GM19043 (cell line): ENCODE data around the gene TPSG1.

Experiments used
- ATAC-seq: cut with Tn5 transposase; IDR thresholded peaks from one replicate; pipeline ENCODE4 v1.9.1; 2021; ENCODE audit warnings: low read depth; ENCODE audit not compliant: unreplicated experiment

TPSG1 gene

DNA sequence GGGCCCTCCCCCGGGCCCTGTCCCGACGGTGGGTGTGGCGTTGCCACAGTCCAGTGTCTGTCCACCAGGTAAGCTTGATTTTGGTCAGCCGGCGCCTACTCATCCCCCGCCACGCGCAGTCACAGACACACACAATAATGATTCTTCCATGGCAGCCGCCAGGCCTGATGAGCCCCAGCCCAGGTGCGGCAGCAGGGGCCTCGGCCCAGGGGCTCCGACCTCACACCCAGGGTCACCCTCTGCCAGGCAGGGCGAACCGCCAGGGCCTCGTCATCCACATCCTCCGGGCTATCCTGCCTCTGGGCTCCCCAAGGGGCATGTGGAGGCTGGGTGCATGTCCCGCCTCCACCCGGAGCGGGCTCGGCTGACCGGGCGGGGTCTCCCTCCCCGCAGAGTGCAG, 7.5 kb downstream of the TPSG1 start:
- ATAC-seq = no peak

DNA sequence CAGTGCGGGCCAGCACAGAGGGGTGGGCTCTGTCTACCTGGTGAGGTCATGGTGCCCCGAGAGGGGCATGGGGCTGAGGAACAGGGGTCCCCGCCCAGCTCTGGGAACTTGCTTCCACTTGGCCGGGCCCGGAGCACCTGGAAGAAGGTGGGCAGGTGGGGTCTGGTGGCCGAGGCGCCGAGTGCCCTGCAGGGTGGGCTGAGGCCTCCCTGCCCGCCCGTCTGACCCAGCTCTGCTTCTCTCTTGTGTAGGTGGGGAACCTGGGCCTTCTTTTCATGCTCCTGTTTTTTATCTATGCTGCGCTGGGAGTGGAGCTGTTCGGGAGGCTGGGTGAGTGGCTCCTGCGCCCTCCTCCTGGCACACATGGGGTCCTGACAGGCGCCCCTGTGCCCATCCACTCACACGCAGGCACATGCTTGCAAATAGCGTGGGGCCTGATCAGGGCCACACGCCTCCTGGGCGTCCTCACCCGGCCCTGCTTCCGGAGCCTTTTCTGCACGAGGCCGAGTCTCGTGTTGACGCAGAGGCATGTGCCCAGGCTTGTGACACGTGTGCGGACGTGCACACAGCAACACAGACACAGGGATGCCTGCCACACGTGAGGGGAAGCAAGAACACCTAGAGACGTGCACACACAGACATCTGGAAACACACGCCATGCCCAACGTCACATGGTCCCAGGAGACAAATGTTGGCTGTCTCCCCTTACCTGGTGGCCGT, 8.2 kb downstream of the TPSG1 start:
- ATAC-seq = no peak

DNA sequence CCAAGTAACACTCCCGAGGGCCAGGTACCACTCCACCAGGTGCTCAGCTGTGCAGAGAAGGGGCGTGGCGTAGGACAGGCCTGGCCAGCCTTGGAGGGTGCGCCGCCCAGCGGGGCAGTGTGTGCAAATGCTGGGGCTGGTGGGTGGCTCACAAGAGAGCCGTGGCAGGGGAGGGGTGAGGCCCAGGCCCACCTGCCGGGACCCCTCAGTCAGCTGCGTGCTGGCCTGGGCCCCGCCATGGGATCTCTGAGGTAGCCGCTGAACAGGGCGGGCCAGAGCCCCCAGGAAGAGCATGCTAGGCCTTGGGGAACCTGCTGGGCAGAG, 8.8 kb downstream of the TPSG1 start:
- ATAC-seq = no peak

DNA sequence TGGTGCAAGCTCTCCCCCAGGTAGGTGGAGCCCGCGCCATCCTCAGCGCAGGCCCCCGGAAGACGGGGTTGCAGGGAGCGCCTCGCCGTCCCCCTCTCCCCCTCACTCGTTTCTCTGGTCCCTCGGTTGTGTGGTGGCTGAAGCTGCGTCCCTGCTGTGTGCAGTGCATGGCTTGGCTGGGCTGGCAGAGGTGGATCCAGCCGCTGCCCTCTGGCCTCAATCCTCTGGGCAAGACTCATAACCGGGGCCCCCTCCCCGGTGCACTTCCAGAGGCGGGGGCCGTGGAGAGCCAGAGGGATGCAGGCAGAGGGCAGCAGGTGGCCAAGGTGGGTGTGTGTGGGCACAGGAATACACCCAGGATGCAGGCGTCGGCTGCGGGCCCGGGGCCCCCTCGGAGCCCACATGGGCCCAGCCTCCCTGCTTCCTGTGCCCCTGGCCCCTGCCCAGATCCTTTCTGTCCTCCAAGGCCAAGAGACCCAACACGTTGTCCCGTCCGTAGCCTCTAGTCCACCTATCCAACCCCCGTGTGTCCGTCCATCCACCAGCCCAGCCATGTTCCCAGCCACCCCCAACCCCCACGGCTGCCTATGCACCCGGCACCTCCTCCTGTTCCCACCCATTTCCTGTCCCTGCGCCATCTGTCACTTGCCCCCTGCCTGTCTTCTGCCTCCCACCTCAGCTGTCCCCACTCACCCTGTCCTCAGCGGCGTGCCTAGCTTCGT, 9.3 kb downstream of the TPSG1 start:
- ATAC-seq = no peak

DNA sequence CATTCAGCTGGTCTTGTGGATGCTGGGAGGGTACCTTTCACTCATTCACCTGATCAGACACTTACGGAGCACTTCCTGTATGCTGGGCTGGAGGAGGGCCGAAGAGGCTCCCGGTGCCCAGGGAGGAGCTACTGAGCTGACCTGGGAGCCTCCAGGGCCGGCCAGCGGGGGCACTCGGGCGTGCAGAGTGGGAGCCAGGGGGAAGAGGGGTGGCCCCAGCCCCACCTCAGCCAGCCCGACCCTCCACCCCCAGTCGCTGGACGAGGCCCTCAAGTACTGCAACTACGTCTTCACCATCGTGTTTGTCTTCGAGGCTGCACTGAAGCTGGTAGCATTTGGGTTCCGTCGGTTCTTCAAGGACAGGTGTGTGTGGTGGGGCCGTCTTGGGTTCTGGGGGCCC, 10.3 kb downstream of the TPSG1 start:
- ATAC-seq = no peak

DNA sequence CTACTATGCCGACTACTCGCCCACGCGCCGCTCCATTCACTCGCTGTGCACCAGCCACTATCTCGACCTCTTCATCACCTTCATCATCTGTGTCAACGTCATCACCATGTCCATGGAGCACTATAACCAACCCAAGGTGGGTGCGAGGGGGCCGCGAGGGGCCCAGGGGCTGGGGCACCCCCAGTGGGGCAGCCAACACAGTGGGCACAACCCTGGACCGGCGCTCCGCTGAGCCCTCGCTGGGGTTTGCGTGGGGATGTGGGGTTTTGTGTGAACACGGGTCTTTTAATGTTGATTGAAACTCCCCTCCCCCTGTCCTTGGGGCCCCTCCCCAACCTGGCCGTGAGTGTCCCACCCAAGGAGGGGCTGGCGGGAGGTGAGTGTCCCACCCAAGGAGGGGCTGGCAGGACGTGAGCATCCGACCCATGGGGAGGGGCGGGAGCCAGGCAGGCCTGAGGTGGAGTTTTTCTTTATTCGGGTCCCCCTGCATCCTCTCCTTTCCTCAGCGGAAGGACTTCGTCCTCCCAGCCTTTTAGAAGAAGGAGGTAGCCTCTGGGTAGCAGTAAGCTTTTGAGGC, 11.2 kb downstream of the TPSG1 start:
- ATAC-seq = no peak

DNA sequence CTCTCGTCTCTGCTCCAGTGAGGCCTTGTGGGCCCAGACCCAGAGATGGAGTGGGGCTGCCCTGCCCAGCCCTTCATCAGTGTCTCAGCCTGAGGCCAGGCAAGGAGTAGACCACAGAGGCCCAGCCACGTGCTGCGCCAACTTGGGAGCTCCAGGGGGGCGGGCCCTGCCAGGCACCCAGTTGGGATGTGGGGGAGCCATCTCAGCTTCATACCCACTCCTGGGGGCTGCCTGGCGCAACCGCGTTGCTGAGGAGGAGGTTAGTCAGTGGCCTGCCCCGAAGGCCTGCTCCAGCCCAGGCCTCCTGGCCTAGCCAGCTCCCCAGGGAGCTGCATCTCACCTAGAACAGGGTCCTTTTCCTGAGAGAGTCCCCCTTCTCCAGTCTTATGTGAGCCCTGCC, 11.8 kb downstream of the TPSG1 start:
- no peak for ATAC-seq

DNA sequence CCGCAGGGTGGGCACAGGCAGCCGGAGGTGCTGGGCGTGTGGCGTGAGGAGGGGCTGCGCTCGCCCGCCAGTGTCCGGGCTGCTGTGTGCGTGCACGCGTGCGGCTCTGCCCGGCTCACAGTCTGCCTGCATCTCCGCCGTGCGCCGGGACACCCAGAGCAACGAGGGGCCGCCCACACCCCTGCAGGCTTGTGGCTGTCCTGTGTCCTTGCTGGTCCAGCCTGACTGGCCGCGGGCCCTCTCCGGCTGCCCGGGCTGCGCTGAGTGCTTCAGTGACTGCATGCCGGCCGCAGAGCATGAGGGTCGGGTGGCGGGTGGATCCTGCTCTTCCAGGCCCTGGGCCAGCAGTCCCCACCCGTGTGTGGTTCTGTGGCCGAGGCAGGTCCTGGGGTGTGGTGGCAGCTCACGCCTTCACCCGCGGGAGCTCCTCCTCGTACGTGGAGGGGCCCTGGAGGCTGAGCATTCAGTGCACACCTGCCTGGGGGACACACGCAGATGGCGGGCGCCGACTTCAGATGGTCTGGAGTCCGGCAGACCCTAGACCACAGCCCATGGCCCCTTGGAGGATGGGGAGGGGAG, 12.4 kb downstream of the TPSG1 start:
- no peak for ATAC-seq

DNA sequence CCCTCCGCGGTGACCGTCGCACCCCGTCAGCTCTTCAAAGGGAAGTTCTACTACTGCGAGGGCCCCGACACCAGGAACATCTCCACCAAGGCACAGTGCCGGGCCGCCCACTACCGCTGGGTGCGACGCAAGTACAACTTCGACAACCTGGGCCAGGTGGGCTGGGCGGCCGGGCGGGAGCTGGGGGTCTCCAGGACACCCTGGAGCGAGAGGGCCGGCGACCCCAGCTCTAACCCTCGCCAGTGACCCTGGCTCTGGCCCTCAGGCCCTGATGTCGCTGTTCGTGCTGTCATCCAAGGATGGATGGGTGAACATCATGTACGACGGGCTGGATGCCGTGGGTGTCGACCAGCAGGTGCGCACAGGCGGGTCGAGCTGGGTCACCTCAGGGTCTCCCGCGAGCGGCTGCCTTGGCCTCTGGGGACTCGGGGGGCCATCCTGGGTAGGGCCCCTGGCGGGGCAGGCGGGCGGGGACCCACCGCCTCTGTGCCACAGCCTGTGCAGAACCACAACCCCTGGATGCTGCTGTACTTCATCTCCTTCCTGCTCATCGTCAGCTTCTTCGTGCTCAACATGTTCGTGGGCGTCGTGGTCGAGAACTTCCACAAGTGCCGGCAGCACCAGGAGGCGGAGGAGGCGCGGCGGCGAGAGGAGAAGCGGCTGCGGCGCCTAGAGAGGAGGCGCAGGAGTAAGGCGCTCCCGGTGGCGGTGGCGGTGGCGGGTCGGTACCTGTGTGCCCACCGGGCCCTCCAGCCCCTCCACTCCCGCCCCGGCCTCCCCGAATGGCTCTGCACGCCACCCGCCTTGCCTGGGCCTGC, 13.4 kb downstream of the TPSG1 start:
- ATAC-seq = no peak

DNA sequence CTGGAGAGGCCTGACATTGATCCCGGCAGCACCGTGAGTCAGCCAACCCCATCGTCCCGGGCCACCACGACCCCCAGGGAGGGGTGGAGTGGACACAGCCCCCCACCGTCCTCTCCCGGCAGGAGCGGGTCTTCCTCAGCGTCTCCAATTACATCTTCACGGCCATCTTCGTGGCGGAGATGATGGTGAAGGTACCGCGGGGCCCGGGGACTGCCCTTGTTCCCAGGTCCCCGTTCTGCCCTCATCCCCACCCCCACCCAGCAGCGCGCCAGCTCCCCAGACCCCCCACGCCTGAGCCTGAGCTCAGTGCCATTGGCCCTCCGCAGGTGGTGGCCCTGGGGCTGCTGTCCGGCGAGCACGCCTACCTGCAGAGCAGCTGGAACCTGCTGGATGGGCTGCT, 14.6 kb downstream of the TPSG1 start:
- no peak for ATAC-seq

DNA sequence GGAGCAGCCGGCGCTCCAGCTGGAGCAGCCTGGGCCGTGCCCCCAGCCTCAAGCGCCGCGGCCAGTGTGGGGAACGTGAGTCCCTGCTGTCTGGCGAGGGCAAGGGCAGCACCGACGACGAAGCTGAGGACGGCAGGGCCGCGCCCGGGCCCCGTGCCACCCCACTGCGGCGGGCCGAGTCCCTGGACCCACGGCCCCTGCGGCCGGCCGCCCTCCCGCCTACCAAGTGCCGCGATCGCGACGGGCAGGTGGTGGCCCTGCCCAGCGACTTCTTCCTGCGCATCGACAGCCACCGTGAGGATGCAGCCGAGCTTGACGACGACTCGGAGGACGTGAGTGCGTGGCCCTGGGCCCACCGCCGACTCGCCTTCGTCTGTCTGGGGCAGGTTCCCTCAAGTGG, 16.0 kb downstream of the TPSG1 start:
- no peak for ATAC-seq

DNA sequence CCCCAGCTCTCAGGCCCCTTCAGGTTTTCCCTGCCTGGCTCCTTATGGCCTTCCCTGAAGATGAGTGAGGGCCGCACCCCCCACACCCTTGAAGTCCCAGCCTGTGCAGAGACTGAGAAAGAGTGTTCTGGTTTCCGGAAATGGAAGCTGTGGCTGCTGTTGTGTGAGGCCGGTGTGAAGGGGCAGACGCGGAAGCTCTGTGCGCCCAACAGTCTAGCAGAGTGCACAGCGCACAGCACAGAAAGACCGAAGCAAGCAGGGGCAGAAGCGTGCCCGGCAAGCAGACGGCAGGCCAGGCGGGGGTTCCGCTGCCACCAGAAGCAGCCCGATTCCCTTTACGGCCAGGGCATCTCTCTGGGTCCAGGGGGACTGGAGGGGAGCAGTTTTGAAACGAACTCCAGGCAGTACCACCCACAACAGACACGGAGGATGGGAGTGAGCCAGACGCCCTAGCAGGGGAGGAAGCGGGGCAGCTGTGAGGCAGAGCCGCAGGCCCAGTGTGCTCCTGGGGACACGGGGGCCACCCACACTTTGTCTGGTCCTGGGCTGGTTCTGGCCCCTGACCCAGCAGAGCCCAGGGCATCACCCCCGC, 16.7 kb downstream of the TPSG1 start:
- ATAC-seq = no peak

DNA sequence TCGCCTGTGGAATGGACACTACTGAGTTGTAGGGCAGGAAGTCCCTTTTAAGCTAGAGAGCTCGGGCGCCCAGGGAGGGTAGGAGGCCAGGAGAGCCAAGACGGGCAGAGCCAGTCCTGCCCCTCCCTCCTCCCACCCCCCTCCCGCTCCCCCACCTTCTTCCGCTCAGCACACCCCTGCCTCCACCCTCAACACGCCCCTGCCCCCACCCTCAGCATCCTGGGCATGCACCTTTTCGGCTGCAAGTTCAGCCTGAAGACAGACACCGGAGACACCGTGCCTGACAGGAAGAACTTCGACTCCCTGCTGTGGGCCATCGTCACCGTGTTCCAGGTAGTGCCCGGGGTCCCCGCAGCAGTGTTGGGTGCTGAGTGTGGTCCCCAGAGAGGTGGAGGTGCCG, 18.3 kb downstream of the TPSG1 start:
- ATAC-seq = no peak

DNA sequence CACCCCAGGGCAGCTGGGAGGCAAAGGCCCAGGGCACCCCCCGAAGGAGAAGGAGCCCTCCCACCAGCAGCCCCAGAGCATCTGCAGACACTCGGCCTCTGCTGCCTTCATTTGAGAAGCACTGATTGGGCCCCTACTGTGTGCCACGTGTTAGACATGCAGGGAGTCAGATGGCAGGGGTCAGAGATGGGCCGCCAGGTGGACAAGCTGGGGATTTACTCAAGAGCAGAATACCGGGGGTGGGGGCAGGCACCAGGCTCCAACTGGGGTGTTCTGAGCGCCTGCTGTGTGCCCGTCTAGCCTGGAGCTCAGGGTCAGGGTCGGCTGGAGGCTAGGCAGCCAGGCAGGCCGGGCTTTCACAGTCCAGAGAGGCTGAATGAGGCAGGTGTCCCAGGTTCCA, 18.7 kb downstream of the TPSG1 start:
- no peak for ATAC-seq

DNA sequence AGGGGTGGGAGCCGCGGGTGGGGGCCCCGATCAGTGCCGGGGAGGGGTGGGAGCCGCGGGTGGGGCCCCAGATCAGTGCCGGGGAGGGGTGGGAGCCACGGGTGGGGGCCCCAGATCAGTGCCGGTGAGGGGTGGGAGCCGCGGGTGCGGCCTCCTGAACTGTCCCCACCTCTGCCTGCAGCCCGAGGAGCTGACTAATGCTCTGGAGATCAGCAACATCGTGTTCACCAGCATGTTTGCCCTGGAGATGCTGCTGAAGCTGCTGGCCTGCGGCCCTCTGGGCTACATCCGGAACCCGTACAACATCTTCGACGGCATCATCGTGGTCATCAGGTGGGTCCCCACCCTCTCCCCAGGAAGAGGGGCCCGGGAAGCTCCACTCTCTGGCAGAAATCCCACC, 20.1 kb downstream of the TPSG1 start:
- ATAC-seq = no peak

DNA sequence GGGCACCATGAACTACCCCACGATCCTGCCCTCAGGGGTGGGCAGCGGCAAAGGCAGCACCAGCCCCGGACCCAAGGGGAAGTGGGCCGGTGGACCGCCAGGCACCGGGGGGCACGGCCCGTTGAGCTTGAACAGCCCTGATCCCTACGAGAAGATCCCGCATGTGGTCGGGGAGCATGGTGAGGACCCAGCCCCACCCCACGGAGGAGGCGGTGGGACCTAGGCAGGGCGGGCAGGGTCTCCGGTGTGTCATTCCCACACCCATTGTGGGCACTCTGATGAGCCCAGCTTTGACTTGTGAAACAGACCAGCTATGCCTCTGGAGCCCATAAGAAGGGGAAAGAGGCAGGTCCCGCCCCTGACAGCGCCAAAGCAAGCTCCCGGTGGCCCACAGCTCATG, 22.8 kb downstream of the TPSG1 start:
- no peak for ATAC-seq

DNA sequence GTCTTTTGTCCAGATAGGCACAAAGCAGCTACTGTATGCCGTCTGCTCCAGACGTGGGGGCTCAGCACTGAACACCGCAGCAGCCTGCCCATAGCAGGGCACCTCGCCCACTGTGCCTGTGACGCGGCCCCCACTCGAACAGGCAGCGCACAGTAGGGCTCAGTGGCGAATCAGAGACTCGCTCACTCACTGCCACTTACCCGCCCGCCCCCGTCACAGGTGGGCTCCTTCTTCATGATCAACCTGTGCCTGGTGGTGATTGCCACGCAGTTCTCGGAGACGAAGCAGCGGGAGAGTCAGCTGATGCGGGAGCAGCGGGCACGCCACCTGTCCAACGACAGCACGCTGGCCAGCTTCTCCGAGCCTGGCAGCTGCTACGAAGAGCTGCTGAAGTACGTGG, 23.6 kb downstream of the TPSG1 start:
- no peak for ATAC-seq

DNA sequence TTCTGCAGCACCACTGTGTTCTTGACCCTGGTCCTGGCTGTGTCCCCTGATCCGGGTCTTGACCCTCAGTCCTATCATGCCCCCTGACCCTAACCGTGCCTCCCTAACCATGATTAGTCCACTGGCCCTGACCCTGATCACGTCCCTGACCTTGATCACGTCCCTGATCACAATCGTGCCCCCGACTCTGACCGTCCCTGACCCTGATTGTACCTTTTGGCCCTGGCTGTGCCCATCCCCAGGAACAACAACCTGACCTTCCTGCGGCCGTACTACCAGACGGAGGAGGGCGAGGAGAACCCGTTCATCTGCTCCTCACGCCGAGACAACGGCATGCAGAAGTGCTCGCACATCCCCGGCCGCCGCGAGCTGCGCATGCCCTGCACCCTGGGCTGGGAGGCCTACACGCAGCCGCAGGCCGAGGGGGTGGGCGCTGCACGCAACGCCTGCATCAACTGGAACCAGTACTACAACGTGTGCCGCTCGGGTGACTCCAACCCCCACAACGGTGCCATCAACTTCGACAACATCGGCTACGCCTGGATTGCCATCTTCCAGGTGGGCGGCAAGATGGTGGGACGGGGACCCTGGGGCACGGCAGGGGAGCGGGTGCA, 24.9 kb downstream of the TPSG1 start:
- ATAC-seq = no peak

DNA sequence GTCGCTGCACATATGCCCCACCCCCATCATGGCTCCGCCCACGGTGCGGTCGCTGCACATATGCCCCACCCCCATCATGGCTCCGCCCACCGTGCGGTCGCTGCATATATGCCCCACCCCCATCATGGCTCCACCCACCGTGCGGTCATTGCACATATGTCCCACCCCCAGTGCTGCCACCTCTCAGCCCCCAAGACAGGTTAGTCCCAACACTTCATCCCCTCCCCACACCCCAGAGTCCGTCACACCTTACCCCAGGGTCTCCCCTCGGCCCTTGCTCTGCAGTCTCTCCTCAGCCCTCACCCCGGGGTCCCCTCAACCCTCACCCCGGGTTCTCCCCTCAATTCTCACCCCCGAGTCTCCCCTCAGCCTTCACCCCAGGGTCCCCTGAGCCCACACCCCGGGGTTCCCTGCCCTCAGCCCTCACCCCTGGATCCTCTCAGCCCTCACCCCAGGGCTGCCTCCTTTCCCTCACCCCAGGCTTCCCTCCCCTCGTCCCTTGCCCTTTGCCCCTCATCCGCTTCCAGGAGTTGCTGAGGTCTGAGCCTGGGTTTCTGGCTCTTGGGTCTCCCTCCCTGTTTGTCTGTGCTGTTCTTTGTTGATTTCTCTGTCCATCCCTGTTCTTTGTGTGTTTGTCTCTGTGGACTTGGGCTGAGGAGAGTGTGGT, 25.6 kb downstream of the TPSG1 start:
- no peak for ATAC-seq
